Sciatic nerve (tissue), 2 donors: ENCODE results near the gene XPO4. TPM values are rescaled to one million over a fixed set of nuclear protein-coding genes. Genes with fewer than 3 reads are reported as not detected.
"Not testable (repeated sequence)": the region's sequence is repeated elsewhere in the genome, so short reads cannot be mapped to it uniquely, and the experiment has no call there.

Source experiments
- ATAC-seq: fragments of 200-7000 bp; cut with Tn5 transposase; one replicate; pipeline ENCODE4 v1.9.1; 2020; ENCODE audit warnings: mild to moderate bottlenecking, moderate library complexity
- DNase-seq: peaks from one replicate; pipeline ENCODE4 v3.0.0-alpha.2; 2020; ENCODE audit warnings: low spot score
- intact Hi-C: fragments of 100-400 bp; cut with DNase I; formaldehyde crosslinking; loops from one replicate; pipeline ENCODE4 v1.14.2; 2022
- total RNA-seq: library from RNA; stranded (reverse); fragmentation: NEBNext Ultra II Directional; extraction: Animal tissue kit (Norgen Biotek cat#: 25700); gene quantifications from one replicate; pipeline ENCODE4 v1.2.1, GENCODE V29; 2021
- donor health status: DM: no; HTN: no; CAD: no.
- donor health status: DM: no; HTN: no; CAD: no.

XPO4 gene
- total RNA-seq: 13.9 TPM

DNA sequence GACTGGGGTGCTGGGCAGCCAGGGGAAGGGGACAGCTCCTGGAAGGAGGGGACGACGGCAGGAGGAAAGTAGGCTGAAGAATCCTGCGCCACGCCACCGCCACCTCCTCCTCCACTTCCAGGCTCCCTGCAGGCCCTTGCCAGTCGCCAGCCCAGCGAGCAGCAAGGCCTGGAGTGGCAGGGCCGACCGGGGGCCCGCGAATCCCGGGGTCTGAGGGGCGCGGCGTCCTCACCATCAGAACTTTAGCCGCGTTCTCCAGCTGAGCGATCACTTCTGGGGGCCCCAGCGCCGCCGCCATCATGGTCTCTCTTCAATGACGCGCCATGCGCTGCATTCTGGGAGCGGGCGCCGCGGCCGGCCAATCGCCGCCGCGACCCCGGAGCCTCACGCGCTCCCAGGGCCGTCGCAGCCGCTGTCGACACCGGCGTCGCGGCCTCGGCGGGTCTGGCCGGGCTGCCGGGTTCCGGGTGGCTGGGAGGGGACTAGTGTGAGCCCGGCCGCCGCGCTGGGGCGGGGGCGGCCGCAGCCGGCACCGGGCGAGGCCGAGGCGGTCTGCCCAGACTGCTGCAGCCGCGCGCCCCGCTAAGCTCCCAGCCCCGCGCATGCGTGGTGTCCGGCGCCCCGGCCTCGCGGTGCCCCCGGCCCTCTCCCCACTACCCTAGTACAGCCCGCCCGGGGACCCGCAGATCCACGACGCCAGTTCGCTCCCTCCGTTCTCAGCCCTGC lies at the start of gene XPO4:
Gene XPO4 (minus strand): TSS at position 309 of the 726 bp plus-strand sequence. CDS start 8 bp downstream, at position 301.
- ATAC-seq: peak; percentile 97
- intact Hi-C loops: no loop called here
- peak; percentile 85 for DNase-seq

DNA sequence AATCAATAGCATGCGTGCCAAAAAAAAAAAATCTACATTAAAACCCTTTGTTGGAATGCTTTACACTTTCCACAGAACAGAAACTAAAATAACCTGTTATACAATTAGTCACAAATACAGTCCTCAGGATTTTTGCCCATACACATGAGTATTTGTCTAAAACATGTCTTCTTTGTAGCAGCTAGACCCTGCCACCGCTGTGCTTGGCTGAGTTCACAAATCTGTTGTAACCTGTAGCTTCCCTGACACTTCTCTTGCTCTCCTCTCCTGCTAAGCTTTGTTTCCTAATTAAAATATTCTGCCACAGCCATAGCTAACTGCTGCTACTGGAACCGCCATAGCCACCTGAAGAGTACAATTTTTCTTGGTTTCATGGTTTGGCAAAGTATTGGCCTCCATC lies 45.5 kb upstream of the XPO4 start:
- ATAC-seq, DNase-seq, intact Hi-C loops: not testable (repeated sequence)

DNA sequence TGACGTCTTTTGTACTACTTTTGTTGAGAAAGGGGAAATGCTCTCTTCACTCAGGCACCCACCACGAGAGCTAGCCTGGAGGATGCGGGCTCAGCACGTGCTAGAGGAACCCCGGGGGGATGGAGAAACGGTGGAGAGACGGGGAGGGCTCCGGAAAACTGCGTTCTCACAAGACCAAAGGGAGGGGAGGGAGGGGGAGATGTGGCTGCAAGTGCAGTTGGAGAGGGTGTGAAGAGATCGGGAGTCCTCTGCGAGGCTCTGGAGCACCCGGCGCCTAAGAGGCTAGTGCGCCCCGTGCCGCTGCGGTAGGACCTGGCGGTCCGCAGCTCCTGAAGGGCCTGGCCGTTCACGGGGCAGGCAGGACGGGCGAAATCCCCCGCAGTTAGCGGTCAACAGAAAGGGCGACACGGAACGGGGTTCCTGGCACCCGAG lies 43.4 kb upstream of the XPO4 start:
- peak; percentile 49 for ATAC-seq
- intact Hi-C loops: no loop called here
- DNase-seq: peak; percentile 61

DNA sequence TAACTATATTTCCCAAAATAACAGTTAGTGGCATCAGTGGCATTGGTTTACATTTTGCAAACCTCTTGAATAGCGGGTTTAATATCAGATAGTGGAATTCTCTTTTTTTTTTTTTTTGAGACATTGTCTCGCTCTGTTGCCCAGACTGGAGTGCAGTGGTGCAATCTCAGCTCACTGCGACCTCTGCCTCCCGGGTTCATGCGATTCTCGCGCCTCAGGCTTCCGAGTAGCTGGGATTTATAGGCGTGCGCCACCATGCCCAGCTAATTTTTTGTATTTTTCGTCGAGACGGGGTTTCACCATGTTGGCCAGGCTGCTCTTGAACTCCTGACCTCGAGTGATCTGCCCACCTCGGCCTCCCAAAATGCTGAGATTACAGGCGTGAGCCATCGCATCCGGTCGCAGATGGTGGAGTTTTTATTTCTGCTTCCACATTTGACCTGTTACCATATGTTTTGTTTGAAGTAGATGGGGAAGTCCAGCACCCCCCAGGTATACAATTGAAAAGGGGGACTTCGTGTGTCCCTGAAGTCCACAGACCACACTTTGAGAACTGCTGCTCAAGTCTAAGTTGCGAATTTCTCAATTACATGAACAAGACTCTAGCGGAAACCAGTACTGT lies 40.5 kb upstream of the XPO4 start:
- DNase-seq (no peak), ATAC-seq (no peak)
- intact Hi-C loops: loop anchor here (5.0 kb wide), 1 partner anchor 189 kb away; no protein-coding TSS in a partner anchor

DNA sequence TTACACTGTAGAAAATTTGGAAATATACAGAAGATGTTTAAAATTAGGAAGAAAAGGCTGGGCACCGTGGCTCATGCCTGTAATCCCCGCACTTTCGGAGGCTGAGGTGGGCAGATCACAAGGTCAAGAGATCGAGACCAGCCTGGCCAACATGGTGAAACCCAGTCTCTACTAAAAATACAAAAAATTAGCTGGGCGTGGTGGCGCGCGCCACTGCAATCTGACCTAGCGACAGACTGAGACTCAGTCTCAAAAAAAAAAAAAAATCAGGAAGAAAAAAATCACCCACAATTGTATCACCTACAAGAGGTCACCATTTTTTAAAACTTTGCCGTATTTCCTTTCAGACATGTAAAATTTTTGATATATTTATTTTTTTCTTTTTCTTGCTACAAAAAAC lies 38.0 kb upstream of the XPO4 start:
- DNase-seq, ATAC-seq: not testable (repeated sequence)
- intact Hi-C loops: loop anchor here (5.0 kb wide), 1 partner anchor 192 kb away; no protein-coding TSS in a partner anchor

DNA sequence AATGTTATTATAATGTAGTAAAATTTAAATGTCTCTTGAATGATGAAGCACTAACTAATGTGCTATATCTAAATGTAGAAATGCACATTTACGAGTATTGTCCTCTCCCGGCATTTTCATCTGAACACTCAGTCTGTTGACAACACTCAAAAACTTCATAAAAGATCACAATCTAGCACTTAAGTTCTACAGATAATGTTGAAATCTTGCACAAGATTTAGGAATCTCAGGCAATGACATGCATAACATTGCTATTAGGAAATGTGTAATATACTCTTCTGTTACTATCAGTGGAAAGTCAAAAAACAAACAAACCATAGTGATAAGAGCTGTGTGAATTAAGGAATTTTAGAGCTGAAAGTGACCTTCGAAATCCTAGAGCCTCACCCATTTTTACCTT lies 37.5 kb upstream of the XPO4 start:
- DNase-seq (no peak), ATAC-seq (no peak)
- intact Hi-C loops: loop anchor here (5.0 kb wide), 1 partner anchor 192 kb away; no protein-coding TSS in a partner anchor

DNA sequence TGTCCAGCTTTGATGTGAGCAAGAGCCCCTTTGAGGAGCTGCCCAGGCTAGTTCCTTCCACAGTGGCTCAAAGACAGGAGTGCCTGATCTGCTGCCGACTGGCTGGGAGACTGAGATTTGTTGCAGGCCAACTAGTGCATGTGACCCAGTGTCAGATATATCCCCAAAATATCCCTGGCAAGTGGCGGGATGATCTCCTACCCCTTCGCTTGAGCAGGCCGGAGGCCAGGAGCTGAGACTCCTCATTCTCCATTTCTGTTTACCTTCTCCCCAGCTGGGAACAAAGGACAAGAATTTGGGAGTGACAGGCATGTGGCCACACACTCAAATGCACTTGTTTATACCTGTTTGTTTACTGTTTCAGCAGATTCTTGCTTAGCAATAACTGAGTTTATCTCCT lies 37.1 kb upstream of the XPO4 start:
- DNase-seq (no peak), ATAC-seq (no peak)
- intact Hi-C loops: loop anchor here (5.0 kb wide), 1 partner anchor 193 kb away; no protein-coding TSS in a partner anchor

DNA sequence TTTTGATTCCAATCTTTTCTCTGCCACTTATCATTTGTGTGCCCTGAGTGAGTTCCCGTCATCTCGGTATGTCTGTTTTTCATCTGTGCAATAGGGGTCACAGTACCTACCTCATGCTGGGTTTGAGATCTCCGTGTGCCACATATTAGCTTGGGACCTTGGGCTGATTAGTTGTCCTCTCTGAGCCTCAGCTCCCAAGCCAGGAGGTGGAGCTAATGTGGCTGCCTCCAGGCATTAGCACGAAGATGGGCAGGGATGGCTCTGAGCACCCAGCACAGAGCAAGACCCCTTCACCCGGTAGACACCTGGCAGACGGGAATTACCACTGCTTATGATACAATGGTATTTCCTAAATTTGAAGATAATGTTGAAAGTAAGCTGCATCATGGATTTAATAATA lies 35.8 kb upstream of the XPO4 start:
- DNase-seq (no peak), ATAC-seq (no peak)
- intact Hi-C loops: no loop called here

DNA sequence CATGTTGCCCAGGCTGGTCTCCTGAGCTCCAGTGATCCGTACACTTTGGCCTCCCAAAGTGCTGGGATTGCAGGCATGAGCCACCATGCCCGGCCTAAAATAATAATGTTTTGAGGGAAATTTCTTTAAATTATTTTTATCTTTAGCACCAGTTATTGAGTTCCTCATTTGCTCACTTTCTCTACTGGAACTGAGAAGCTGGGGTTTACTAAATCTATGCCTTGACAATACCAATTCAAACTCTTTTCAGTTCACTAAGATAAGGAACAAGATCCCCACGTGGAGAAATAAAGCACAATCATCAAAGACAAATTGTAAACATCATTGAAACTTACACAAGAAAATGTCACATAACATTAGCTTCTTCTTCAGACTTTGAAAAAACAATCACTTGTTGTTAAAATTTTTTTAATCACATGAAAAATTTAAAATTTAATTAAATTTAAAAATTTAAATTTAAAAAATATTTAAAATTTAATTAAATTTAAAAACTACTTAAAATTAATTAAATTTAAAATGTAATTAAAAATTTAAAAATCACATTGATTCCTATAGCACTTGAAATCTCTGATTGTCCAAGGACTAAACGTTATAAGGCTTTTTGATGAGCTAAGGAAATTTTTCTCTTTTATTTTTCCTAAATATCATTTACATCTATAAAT lies 25.2 kb upstream of the XPO4 start:
- intact Hi-C loops: no loop called here
- ATAC-seq (no peak), DNase-seq (no peak)

DNA sequence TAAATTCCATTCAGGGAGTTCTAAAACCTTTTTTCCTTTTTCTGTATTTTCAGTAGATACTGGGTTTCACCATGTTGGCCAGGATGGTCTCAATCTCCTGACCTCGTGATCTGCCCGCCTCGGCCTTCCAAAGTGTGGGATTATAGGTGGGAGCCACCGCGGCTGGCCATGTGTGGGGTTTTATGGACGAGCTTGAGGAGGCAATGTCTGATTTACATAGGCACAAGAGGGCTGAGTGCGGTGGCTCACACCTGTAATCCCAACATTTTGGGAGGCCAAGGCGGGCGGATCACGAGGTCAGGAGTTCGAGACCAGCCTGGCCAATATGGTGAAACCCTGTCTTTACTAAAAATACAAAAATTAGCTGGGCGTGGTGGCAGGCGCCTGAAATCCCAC lies 22.8 kb upstream of the XPO4 start:
- DNase-seq, intact Hi-C loops, ATAC-seq: not testable (repeated sequence)

DNA sequence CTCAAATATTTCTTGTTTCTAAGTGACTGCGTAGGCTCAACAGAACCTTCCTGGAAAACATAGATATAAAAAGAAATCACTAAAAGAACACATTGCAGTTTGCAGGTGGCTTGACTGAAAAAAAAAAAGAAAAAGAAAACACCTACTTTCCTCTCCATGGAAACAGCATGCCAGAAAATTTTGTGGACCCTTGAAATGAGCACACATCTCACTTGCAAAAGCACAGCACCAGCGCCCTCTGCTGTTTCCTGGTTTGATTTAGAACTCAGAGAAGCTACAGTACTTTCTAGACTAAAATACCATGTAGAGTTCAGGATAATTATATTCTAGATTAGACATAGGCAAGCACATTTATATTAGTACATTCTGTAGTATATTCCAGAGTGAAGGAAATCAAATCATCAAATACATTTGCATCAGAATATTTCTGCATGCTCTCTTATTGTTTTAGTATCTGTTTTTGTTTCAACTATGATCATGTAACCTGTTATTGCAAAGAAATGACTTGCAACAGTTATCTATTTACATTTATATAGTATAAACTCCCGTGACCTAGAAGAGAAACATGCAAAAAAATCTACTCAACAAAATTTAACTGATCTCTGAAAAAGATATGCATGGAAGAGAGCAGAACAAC lies 22.3 kb upstream of the XPO4 start:
- ATAC-seq: peak; percentile 63
- intact Hi-C loops: no loop called here
- DNase-seq: peak; percentile 91

DNA sequence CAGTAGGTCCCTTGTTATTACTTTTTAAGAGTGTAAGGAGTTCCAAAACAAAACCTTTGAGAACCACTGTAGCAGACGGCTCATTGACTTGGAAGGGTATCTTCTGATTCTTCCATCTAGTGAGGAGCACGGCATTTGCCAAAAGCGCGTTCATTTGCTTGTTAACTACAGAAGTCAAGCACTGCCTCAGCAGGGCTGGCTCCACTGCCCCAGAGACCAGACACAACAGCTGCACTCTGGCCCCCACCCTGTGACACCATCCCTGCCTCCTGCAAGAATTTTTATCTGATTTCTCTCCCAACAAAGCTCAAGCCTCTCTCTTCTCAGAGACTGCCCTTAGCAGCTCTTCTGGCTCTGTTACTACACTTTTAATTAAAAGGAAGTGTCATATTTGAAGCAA lies 20.7 kb upstream of the XPO4 start:
- ATAC-seq (no peak), DNase-seq (no peak)
- intact Hi-C loops: no loop called here

DNA sequence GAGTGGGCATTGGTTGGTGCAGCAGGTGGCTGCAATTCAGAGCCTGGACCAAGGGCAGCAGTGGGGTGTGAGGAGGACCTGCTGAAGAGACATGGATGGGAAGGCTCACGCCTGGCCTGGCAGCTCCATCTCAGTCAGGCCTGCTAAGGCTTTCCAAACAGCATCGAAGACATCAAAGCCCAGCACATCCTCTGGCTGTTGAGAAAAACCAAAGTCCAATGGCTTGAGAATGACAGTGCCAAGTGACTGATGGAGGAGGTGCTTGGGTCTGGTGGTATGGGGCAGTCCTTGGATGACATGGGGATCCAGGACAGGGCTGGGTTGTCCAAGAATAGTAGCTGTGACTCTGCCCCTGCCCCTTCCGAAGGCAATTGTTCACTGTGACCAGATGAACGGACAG lies 19.0 kb upstream of the XPO4 start:
- DNase-seq (no peak), ATAC-seq (no peak)
- intact Hi-C loops: no loop called here

DNA sequence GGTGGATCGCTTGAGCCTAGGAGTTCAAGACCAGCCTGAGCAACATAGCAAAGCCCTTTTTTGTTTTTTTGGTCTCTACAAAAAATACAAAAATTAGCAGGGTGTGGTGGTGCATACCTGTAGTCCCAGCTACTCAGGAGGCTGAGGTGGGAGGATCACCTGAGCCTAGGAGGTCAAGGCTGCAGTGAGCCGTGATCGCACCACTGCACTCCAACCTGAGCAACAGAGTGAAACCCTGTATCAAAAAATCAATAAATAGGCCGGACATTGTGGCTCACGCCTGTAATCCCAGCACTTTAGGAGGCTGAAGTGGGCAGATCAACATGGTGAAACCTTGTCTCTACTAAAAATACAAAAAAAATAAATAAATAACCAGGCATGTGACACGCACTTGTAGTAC lies 13.1 kb upstream of the XPO4 start:
- intact Hi-C loops, DNase-seq, ATAC-seq: not testable (repeated sequence)

DNA sequence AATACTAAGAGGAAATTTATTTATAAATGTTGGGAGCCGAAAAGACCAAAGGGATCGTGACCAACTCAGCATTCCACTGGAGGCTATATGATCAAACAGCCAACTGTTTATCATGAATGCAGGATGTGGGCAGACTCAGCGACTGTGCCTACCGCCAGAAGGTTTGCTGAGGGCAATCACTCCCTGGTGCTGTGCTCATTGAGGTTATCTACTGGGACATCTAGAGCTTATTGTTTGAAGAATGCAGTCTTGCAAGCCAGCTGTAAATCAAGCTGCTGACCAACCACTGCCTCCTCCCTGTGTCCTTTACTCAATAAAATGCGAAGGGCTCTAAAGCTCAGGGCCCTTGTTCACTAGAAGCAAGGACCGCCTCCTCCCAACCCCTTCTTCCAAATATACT lies 8.5 kb upstream of the XPO4 start:
- DNase-seq (no peak), ATAC-seq (no peak)
- intact Hi-C loops: no loop called here

DNA sequence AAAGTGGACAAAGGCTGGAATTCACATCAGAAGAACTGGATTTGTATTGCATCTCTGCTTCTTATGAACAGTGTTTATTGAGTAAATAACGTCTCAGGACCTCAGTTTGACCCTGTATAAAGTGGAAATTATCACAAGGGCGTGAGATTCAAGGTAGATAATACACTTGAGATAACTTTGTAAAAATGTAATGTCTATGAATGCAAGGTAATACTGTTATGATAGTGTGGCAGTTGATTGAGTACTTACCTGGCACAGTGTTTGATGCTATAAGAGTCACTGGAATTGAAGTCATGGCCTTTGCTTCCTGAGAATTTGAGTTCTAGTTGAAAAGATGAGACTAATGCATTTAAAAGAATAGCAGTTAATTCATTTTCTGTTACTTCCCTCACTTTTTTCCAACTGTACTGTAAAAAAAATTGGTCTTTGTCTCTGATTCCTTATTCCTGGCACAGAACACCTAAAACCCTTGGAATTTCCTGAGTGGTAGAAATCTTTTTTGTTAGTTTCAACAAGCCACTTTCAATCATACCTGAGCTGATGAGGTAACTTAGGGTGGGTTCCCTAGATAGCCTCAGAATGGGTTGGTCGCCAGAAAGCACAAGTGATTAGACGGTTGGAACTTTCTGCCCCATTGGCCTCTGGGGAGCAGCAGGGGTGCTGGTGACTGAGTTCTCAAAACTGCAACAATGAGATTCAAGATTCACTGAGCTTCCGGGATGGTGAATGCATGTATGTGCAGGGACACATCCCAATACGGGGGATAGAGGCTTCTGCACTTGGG lies 6.4 kb upstream of the XPO4 start:
- intact Hi-C loops: no loop called here
- ATAC-seq (no peak), DNase-seq (no peak)

DNA sequence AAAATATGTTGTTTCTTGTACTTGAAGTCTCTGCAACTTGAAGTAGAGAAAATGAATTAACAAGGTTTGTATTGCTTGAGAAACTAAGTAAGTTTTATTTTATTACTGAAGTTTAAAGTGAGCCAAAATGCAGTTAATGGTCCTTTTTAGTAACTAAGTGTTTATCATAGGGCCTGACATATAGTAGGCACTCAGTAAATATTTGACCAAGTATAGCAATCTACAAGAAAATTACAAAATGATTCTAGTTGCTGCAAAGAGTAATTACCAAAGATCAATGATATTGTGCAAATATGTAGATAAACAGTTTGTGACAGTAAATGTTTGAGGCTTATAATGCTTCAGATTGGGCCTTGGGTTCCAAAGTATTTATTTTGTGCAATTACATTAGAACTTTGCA lies 2.4 kb upstream of the XPO4 start:
- no peak for DNase-seq

DNA sequence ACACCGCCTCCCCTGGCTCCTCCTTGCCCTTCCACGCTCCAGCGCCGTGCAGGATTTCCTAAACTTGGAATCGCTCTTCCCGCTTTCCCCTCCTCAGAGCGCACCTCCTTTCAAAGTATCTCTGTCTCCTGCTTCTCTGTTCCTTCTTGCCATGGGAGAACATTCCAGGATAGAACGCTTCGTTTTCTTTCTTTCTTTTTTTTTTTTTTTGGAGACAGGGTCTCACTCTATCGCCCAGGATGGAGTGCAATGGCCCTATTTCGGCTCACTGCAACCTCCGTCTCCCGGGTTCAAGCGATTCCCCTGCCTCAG lies 574 bp upstream of the XPO4 start:
- DNase-seq: no peak
- no peak for ATAC-seq
- intact Hi-C loops: no loop called here

More for the DNA sequence above, 2.4 kb upstream of the XPO4 start:
- intact Hi-C loops: no loop called here
- no peak for ATAC-seq
